IMR-90 (cell line): Measurements from ENCODE around the gene SEC14L6. TPM values are rescaled to one million over a fixed set of nuclear protein-coding genes. Genes with fewer than 3 reads are reported as not detected.

ENCODE experiments used
- ATAC-seq: fragments of 200-7000 bp; cut with Tn5 transposase; 2 replicates; pipeline ENCODE4 v1.9.1; 2020; ENCODE audit warnings: low read depth, mild to moderate bottlenecking, moderate library complexity
- BruUV-seq: library from RNA; stranded (reverse); fragments of 400-500 nt; replicated peaks from 2 replicates; lab custom pipeline; 2021; lab: Mats Ljungman, UMichigan
- CTCF ChIA-PET: fragments of 300-600 bp; formaldehyde crosslinking; extraction: SDS; loops from one replicate; lab custom pipeline; 2021; ENCODE audit warnings: antibody characterized with exemption; lab: Yijun Ruan, JAX
- POLR2A ChIA-PET: fragments of 300-600 bp; sonication (Branson Sonifier 250); formaldehyde crosslinking; loops from one replicate; lab custom pipeline; 2022; ENCODE audit warnings: antibody characterized with exemption; ENCODE audit not compliant: unreplicated experiment; lab: Charles Lee
- DNase-seq: peaks from one replicate; pipeline ENCODE4 v3.0.0; 2013
- H2AFZ ChIP-seq: replicated peaks from 2 replicates; pipeline ENCODE3; 2013; ENCODE audit warnings: low read length, mild to moderate bottlenecking; ENCODE audit not compliant: poor library complexity
- H2AK5ac ChIP-seq: 2 replicates; pipeline ENCODE4 v1.6.1; 2013; ENCODE audit warnings: low read depth, low read length, inconsistent platforms
- H2AK9ac ChIP-seq: replicated peaks from 2 replicates; pipeline ENCODE3; 2013; ENCODE audit warnings: mild to moderate bottlenecking, low read depth, low read length, moderate library complexity; ENCODE audit not compliant: poor library complexity
- H2BK120ac ChIP-seq: 2 replicates; pipeline ENCODE4 v1.6.1; 2013; ENCODE audit warnings: low read depth, low read length, inconsistent platforms
- H2BK15ac ChIP-seq: 3 replicates; pipeline ENCODE4 v1.6.1; 2013; ENCODE audit warnings: low read depth, low read length, inconsistent platforms
- H2BK20ac ChIP-seq: 2 replicates; pipeline ENCODE4 v1.6.1; 2013; ENCODE audit warnings: low read depth, mild to moderate bottlenecking, inconsistent platforms, low read length, moderate library complexity
- H2BK5ac ChIP-seq: 2 replicates; pipeline ENCODE4 v1.6.1; 2013; ENCODE audit warnings: mild to moderate bottlenecking, low read depth, low read length, inconsistent platforms; ENCODE audit not compliant: poor library complexity, severe bottlenecking
- H3K14ac ChIP-seq: replicated peaks from 2 replicates; pipeline ENCODE4 v1.6.1; 2013; ENCODE audit warnings: low read depth, low read length, inconsistent platforms
- H3K18ac ChIP-seq: 2 replicates; pipeline ENCODE4 v1.6.1; 2013; ENCODE audit warnings: low read depth, low read length, control low read depth
- H3K23ac ChIP-seq: 2 replicates; pipeline ENCODE4 v1.6.1; 2013; ENCODE audit warnings: low read depth, low read length, inconsistent platforms
- H3K27ac ChIP-seq: 2 replicates; pipeline ENCODE4 v1.5.1; 2013; ENCODE audit warnings: mild to moderate bottlenecking, control low read depth, low read length; ENCODE audit not compliant: insufficient read depth
- H3K27me3 ChIP-seq: 2 replicates; pipeline ENCODE4 v1.6.1; 2013; ENCODE audit warnings: low read length; ENCODE audit not compliant: control insufficient read depth, insufficient read depth
- H3K36me3 ChIP-seq: 2 replicates; pipeline ENCODE4 v1.6.1; 2013; ENCODE audit warnings: low read length, mixed read lengths; ENCODE audit not compliant: control insufficient read depth, insufficient read depth
- H3K4ac ChIP-seq: 2 replicates; pipeline ENCODE4 v1.6.1; 2013; ENCODE audit warnings: low read depth, low read length, inconsistent platforms
- H3K4me1 ChIP-seq: 2 replicates; pipeline ENCODE4 v1.6.1; 2013; ENCODE audit warnings: low read length, mixed read lengths; ENCODE audit not compliant: control insufficient read depth, insufficient read depth
- H3K4me2 ChIP-seq: 2 replicates; pipeline ENCODE4 v1.6.1; 2013; ENCODE audit warnings: low read depth, mild to moderate bottlenecking, control low read depth, low read length, moderate library complexity
- H3K4me3 ChIP-seq: 2 replicates; pipeline ENCODE4 v1.5.1; 2013; ENCODE audit warnings: low read depth, mild to moderate bottlenecking, control low read depth, low read length, moderate library complexity; ENCODE audit not compliant: insufficient read depth
- H3K56ac ChIP-seq: 2 replicates; pipeline ENCODE4 v1.6.1; 2013; ENCODE audit warnings: low read length, inconsistent platforms; ENCODE audit not compliant: insufficient read depth; ENCODE audit errors: extremely low read depth
- H3K79me1 ChIP-seq, 2 experiments: 2 replicates each; pipeline ENCODE4 v1.6.1; 2013; ENCODE audit warnings: low read length in 2 of 2, inconsistent platforms in 1 of 2, low read depth in 1 of 2
- H3K9ac ChIP-seq: 2 replicates; pipeline ENCODE4 v1.6.1; 2013; ENCODE audit warnings: low read depth, low read length, control low read depth
- H3K9me1 ChIP-seq: 2 replicates; pipeline ENCODE4 v1.6.1; 2013; ENCODE audit warnings: low read length, inconsistent platforms; ENCODE audit not compliant: insufficient read depth
- H3K9me3 ChIP-seq: 2 replicates; pipeline ENCODE4 v1.6.1; 2013; ENCODE audit warnings: low read length; ENCODE audit not compliant: control insufficient read depth, insufficient read depth
- H4K20me1 ChIP-seq: 2 replicates; pipeline ENCODE4 v1.6.1; 2013; ENCODE audit warnings: low read length, inconsistent platforms; ENCODE audit not compliant: insufficient read depth
- H4K5ac ChIP-seq: 2 replicates; pipeline ENCODE4 v1.6.1; 2013; ENCODE audit warnings: mild to moderate bottlenecking, low read depth, low read length, control low read depth
- H4K8ac ChIP-seq, 2 experiments: 2 replicates each; pipeline ENCODE4 v1.6.1; 2013; ENCODE audit warnings: low read depth in 2 of 2, low read length in 2 of 2, control low read depth in 1 of 2, inconsistent platforms in 1 of 2
- H4K91ac ChIP-seq: 2 replicates; pipeline ENCODE4 v1.6.1; 2013; ENCODE audit warnings: low read depth, low read length, inconsistent platforms; ENCODE audit not compliant: insufficient read depth
- BHLHE40 ChIP-seq: fragments of 150-350 bp; IDR thresholded peaks from 2 replicates; pipeline ENCODE4 v1.6.1; 2016; ENCODE audit warnings: mild to moderate bottlenecking, low read depth, low read length
- CEBPB ChIP-seq: IDR thresholded peaks from 2 replicates; pipeline ENCODE4 v1.6.1; 2012; ENCODE audit warnings: low read depth, low read length, improper control_type of control experiment
- CHD1 ChIP-seq: IDR thresholded peaks from 2 replicates; pipeline ENCODE4 v1.6.1; 2012; ENCODE audit warnings: low read depth, low read length, improper control_type of control experiment
- FOS ChIP-seq: fragments of 150-350 bp; IDR thresholded peaks from 2 replicates; pipeline ENCODE4 v1.6.1; 2016; ENCODE audit warnings: low read depth, low read length
- MAFK ChIP-seq: IDR thresholded peaks from 2 replicates; pipeline ENCODE4 v1.6.1; 2012; ENCODE audit warnings: low read depth, low read length, improper control_type of control experiment
- MAZ ChIP-seq: IDR thresholded peaks from 2 replicates; pipeline ENCODE4 v1.6.1; 2012; ENCODE audit warnings: low read depth, mild to moderate bottlenecking, low read length, improper control_type of control experiment, moderate library complexity, borderline replicate concordance
- MXI1 ChIP-seq: IDR thresholded peaks from 2 replicates; pipeline ENCODE4 v1.6.1; 2012; ENCODE audit warnings: low read depth, mild to moderate bottlenecking, low read length, moderate library complexity, borderline replicate concordance
- NFE2L2 ChIP-seq: fragments of 150-350 bp; IDR thresholded peaks from 2 replicates; pipeline ENCODE4 v1.6.1; 2016; ENCODE audit warnings: low read depth, mild to moderate bottlenecking, low read length
- POLR2A ChIP-seq: IDR thresholded peaks from 2 replicates; pipeline ENCODE4 v1.6.1; 2012; ENCODE audit warnings: mild to moderate bottlenecking, low read depth, low read length
- RAD21 ChIP-seq: IDR thresholded peaks from 2 replicates; pipeline ENCODE4 v1.6.1; 2012; ENCODE audit warnings: low read length, improper control_type of control experiment
- RCOR1 ChIP-seq: IDR thresholded peaks from 2 replicates; pipeline ENCODE4 v1.6.1; 2012; ENCODE audit warnings: mild to moderate bottlenecking, low read length, improper control_type of control experiment; ENCODE audit not compliant: insufficient replicate concordance
- RFX5 ChIP-seq: IDR thresholded peaks from 2 replicates; pipeline ENCODE4 v1.8.0; 2012; ENCODE audit warnings: low read depth, mild to moderate bottlenecking, low read length, moderate library complexity
- SMC3 ChIP-seq: fragments of 150-350 bp; IDR thresholded peaks from 2 replicates; pipeline ENCODE4 v1.6.1; 2016; ENCODE audit warnings: low read depth, mild to moderate bottlenecking, antibody characterized with exemption, low read length, moderate library complexity
- WGBS, 2 experiments: methylation state at CpG; one replicate each; pipeline versions ENCODE4 v1.1.5 to v1.1.7; 2013; ENCODE audit warnings: missing lambda C conversion rate in 2 of 2; ENCODE audit not compliant: insufficient read length in 1 of 2; ENCODE audit errors: extremely low coverage in 2 of 2; 5-methylcytosine and 5-hydroxymethylcytosine counted together
- dilution Hi-C: fragments of 300-500 bp; cut with HindIII; formaldehyde crosslinking; loops from one replicate; pipeline ENCODE4 v1.14.3; 2018; ENCODE audit warnings: low sequenced_read_pairs; ENCODE audit not compliant: unreplicated experiment
- in situ Hi-C: fragments of 300-500 bp; cut with MboI; formaldehyde crosslinking; loops from 3 replicates; pipeline ENCODE4 v1.14.3; 2019; ENCODE audit warnings: low sequenced_read_pairs, inconsistent platforms, mixed read lengths
- intact Hi-C: fragments of 100-400 bp; cut with micrococcal nuclease; formaldehyde crosslinking; loops from 2 replicates; pipeline ENCODE4 v1.10.0; 2022
- polyA plus RNA-seq, 3 experiments: library from polyadenylated mRNA; depleted of rRNA; stranded (reverse); fragments of >200 nt; gene quantifications; 2 replicates each; pipeline ENCODE4 v1.2.3, GENCODE V29; 2012; ENCODE audit warnings: low replicate concordance in 1 of 3
- total RNA-seq: library from RNA; depleted of rRNA; stranded (reverse); fragments of >200 nt; gene quantifications from 2 replicates; pipeline ENCODE4 v1.2.3, GENCODE V29; 2012
- TF ChIP-seq, protein P1 (sequence below): conservative IDR thresholded peaks from 2 replicates; pipeline ENCODE4 v1.5.1; 2012; ENCODE audit warnings: mild to moderate bottlenecking, low read depth, low read length, improper control_type of control experiment
- TF ChIP-seq, protein P2 (sequence below): fragments of 150-350 bp; IDR thresholded peaks from 2 replicates; pipeline ENCODE4 v1.6.1; 2016; ENCODE audit warnings: low read depth, mild to moderate bottlenecking, low read length, moderate library complexity, borderline replicate concordance
- TF ChIP-seq, protein P3 (sequence below): fragments of 150-350 bp; IDR thresholded peaks from 2 replicates; pipeline ENCODE4 v1.6.1; 2017; ENCODE audit warnings: mild to moderate bottlenecking, antibody characterized with exemption, low read length, low read depth

The SEC14L6 gene
- total and polyA plus RNA-seq, 2 of the 4 experiments (the other 2 are of a cell fraction), result 0.09 TPM; not detected in 1

DNA sequence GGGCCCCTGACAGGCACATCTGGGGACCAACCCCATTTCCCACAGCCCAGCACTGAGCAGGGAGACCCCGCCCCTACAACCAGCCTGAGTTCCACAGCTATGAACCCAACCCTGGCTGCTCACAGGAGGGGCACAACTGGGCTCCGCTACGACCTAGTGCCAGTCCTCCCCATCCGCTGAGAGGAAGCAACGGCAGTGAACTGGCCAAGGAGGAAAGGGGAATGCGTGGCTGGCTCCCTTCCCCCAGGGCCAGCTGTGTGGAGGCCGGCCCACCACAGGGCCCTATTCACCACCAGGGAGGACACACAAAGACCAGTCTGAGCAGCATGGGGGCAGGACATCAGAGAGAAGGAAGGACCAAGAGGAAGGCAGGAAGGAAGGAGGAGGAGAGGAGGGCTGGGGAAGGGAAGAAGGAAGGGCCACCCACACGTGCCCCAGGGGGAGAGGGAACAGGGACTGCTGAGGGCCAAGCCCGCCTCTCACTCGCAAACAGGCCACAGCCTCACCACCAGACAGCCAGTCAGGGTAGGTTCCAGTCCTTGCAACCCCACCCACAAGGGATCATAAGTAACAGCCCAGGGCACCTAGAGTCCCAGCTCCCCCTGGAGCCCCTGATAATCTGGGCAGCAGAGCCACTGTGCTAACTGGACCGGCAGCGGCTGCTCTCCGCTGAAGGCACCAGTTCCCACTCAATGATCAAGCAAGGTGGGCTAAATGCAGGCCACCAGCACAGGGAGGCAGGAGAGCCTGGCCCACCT lies 36.4 kb upstream of the SEC14L6 start:
- in situ Hi-C loops, result no loop called here
- H2BK20ac ChIP-seq, result no peak overlapping the region
- H4K8ac ChIP-seq, result no peak overlapping the region
- no peaks in the 10 kb centered on the region for H3K9me3 ChIP-seq
- H3K4me1 ChIP-seq, result no peaks in the 10 kb centered on the region
- BruUV-seq, result no TSS peak
- no peak overlapping the region for H3K18ac ChIP-seq
- no peak overlapping the region for H2AK5ac ChIP-seq
- no peak overlapping the region for H3K27ac ChIP-seq
- H3K79me1 ChIP-seq, result peaks cover 5 to 11% of the 10 kb centered on the region in 2 experiments; a peak in 3 of 4 replicates
- H2AFZ ChIP-seq, result peak overlapping the region; percentile 11
- intact Hi-C loops, result no loop called here
- no peak overlapping the region for H3K4ac ChIP-seq
- H3K14ac ChIP-seq, result no peak overlapping the region
- no peak overlapping the region for H2BK120ac ChIP-seq
- no peak overlapping the region for H3K56ac ChIP-seq
- H2AK9ac ChIP-seq, result peak overlapping the region; percentile 82
- H4K91ac ChIP-seq, result no peak overlapping the region
- WGBS, 2 experiments, result no CpG with 5 or more reads among the region's 13 CpGs
- DNase-seq (no peak), ATAC-seq (no peak)
- H3K9ac ChIP-seq, result no peak overlapping the region
- ChIA-PET CTCF (no interaction called here), POLR2A (no interaction called here)
- dilution Hi-C loops, result no loop called here
- no peak overlapping the region for H2BK5ac ChIP-seq
- H2BK15ac ChIP-seq, result no peak overlapping the region
- no peak for TF ChIP-seq POLR2A
- TF ChIP-seq, protein P1, sequence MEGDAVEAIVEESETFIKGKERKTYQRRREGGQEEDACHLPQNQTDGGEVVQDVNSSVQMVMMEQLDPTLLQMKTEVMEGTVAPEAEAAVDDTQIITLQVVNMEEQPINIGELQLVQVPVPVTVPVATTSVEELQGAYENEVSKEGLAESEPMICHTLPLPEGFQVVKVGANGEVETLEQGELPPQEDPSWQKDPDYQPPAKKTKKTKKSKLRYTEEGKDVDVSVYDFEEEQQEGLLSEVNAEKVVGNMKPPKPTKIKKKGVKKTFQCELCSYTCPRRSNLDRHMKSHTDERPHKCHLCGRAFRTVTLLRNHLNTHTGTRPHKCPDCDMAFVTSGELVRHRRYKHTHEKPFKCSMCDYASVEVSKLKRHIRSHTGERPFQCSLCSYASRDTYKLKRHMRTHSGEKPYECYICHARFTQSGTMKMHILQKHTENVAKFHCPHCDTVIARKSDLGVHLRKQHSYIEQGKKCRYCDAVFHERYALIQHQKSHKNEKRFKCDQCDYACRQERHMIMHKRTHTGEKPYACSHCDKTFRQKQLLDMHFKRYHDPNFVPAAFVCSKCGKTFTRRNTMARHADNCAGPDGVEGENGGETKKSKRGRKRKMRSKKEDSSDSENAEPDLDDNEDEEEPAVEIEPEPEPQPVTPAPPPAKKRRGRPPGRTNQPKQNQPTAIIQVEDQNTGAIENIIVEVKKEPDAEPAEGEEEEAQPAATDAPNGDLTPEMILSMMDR, result no peak
- TF ChIP-seq NFE2L2, result no peak
- TF ChIP-seq RAD21, result no peak
- TF ChIP-seq CEBPB, result no peak
- no peak for TF ChIP-seq MXI1
- no peak for TF ChIP-seq RCOR1
- TF ChIP-seq FOS, result no peak
- no peak for TF ChIP-seq RFX5
- TF ChIP-seq, protein P2, sequence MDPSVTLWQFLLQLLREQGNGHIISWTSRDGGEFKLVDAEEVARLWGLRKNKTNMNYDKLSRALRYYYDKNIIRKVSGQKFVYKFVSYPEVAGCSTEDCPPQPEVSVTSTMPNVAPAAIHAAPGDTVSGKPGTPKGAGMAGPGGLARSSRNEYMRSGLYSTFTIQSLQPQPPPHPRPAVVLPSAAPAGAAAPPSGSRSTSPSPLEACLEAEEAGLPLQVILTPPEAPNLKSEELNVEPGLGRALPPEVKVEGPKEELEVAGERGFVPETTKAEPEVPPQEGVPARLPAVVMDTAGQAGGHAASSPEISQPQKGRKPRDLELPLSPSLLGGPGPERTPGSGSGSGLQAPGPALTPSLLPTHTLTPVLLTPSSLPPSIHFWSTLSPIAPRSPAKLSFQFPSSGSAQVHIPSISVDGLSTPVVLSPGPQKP, result no peak
- TF ChIP-seq BHLHE40, result no peak
- TF ChIP-seq SMC3, result no peak
- TF ChIP-seq MAZ, result no peak
- no peak for TF ChIP-seq CHD1
- TF ChIP-seq, protein P3, sequence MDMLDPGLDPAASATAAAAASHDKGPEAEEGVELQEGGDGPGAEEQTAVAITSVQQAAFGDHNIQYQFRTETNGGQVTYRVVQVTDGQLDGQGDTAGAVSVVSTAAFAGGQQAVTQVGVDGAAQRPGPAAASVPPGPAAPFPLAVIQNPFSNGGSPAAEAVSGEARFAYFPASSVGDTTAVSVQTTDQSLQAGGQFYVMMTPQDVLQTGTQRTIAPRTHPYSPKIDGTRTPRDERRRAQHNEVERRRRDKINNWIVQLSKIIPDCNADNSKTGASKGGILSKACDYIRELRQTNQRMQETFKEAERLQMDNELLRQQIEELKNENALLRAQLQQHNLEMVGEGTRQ, result no peak
- TF ChIP-seq MAFK, result no peak
- peaks cover 95% of the 10 kb centered on the region for H3K36me3 ChIP-seq
- no peaks in the 10 kb centered on the region for H3K9me1 ChIP-seq
- H3K27me3 ChIP-seq, result no peaks in the 10 kb centered on the region
- no peak overlapping the region for H3K4me3 ChIP-seq
- H3K4me2 ChIP-seq, result no peak overlapping the region
- no peak overlapping the region for H4K5ac ChIP-seq
- H3K23ac ChIP-seq, result no peak overlapping the region
- peaks cover 9% of the 10 kb centered on the region; the same call in 1 of the 2 replicates for H4K20me1 ChIP-seq
